B cell (primary cell): ENCODE data around the gene PCDHGC3. TPM values are rescaled to one million over a fixed set of nuclear protein-coding genes. Genes with fewer than 3 reads are reported as not detected.

Source experiments
- ATAC-seq: fragments of 200-7000 bp; cut with Tn5 transposase; one replicate; pipeline ENCODE4 v1.10.0; 2021; ENCODE audit warnings: low read depth, mild to moderate bottlenecking, moderate number of reproducible peaks, moderate library complexity
- CTCF ChIA-PET: fragments of 350-600 bp; sonication (Branson Sonifier 250); formaldehyde crosslinking; loops from one replicate; lab custom pipeline; 2021; ENCODE audit warnings: antibody characterized with exemption, inconsistent platforms; lab: Charles Lee
- POLR2A ChIA-PET: fragments of 350-600 bp; sonication (Branson Sonifier 250); formaldehyde crosslinking; loops from one replicate; lab custom pipeline; 2021; ENCODE audit warnings: antibody characterized with exemption; lab: Charles Lee
- DNase-seq: peaks from one replicate; pipeline ENCODE4 v3.0.0; 2013
- H2AFZ ChIP-seq: 2 replicates; pipeline ENCODE4 v1.6.1; 2012; ENCODE audit warnings: mild to moderate bottlenecking, low read depth, low read length; ENCODE audit not compliant: insufficient read depth, poor library complexity, severe bottlenecking
- H3K27ac ChIP-seq, 2 donors: 1 replicate in 1 of 2; 2 replicates in 1 of 2; pipeline ENCODE4 v1.5.1; 2012 to 2013; ENCODE audit warnings: low read length in 2 of 2, mild to moderate bottlenecking in 2 of 2, moderate library complexity in 1 of 2
- H3K27me3 ChIP-seq, 4 experiments: fragments of 200-600 bp in 1 of 4; sonication (generic) in 1 of 4; replicated peaks in 1 of 4; 1 replicate in 2 of 4; 2 replicates in 2 of 4; pipeline versions ENCODE4 v1.6.1 to v1.7.0; 2013 to 2016; ENCODE audit warnings: low read length in 3 of 4, mild to moderate bottlenecking in 2 of 4, mixed read lengths in 1 of 4, moderate library complexity in 1 of 4; ENCODE audit not compliant: insufficient read depth in 4 of 4, control insufficient read depth in 3 of 4; ENCODE audit errors: control extremely low read depth in 1 of 4
- H3K36me3 ChIP-seq, 2 experiments: replicated peaks in 1 of 2; 1 replicate in 1 of 2; 2 replicates in 1 of 2; pipeline versions ENCODE4 v1.6.1 to v1.7.1; 2013; ENCODE audit warnings: low read length in 1 of 2; ENCODE audit not compliant: insufficient read depth in 2 of 2, control insufficient read depth in 1 of 2; ENCODE audit errors: control extremely low read depth in 1 of 2, extremely low read depth in 1 of 2
- H3K4me1 ChIP-seq, 2 donors: fragments of 200-600 bp in 1 of 2; sonication (generic) in 1 of 2; 1 replicate in 1 of 2; 2 replicates in 1 of 2; pipeline versions ENCODE4 v1.5.1 to v1.6.1; 2013 to 2017; ENCODE audit warnings: low read length in 2 of 2; ENCODE audit not compliant: control insufficient read depth in 2 of 2, insufficient read depth in 2 of 2
- H3K4me2 ChIP-seq: replicated peaks from 2 replicates; pipeline ENCODE3; 2012; ENCODE audit warnings: mild to moderate bottlenecking, low read depth, low read length; ENCODE audit not compliant: poor library complexity, severe bottlenecking
- H3K4me3 ChIP-seq, 5 experiments: fragments of 200-600 bp in 1 of 5; sonication (generic) in 1 of 5; 1 replicate in 3 of 5; 2 replicates in 2 of 5; pipeline versions ENCODE4 v1.5.1 to v1.7.0; 2011 to 2016; ENCODE audit warnings: low read length in 4 of 5, mild to moderate bottlenecking in 4 of 5, low read depth in 2 of 5, control low read depth in 1 of 5, moderate library complexity in 1 of 5; ENCODE audit not compliant: insufficient read depth in 1 of 5; ENCODE audit errors: control extremely low read depth in 1 of 5, extremely low read depth in 1 of 5
- H3K79me2 ChIP-seq: fragments of 200-600 bp; sonication (generic); one replicate; pipeline ENCODE4 v1.6.0; 2016; ENCODE audit warnings: low read length; ENCODE audit not compliant: control insufficient read depth, insufficient read depth
- H3K9ac ChIP-seq: fragments of 200-600 bp; sonication (generic); 2 replicates; pipeline ENCODE4 v1.6.1; 2017; ENCODE audit warnings: mild to moderate bottlenecking, low read length, moderate library complexity
- H3K9me3 ChIP-seq, 3 donors: one replicate each; pipeline versions ENCODE4 v1.6.1 to v1.7.1; 2013; ENCODE audit warnings: low read length in 2 of 3; ENCODE audit not compliant: control insufficient read depth in 2 of 3, insufficient read depth in 1 of 3; ENCODE audit errors: control extremely low read depth in 1 of 3
- H4K20me1 ChIP-seq: 2 replicates; pipeline ENCODE4 v1.6.0; 2012; ENCODE audit warnings: mild to moderate bottlenecking, low read length; ENCODE audit not compliant: insufficient read depth, control insufficient read depth, poor library complexity, severe bottlenecking
- H3K27ac Mint-ChIP-seq: one replicate; pipeline ENCODE4 v1.8.0; 2021; ENCODE audit warnings: mixed read lengths
- H3K27me3 Mint-ChIP-seq: one replicate; pipeline ENCODE4 v1.8.0; 2021; ENCODE audit warnings: mixed read lengths
- H3K4me1 Mint-ChIP-seq: one replicate; pipeline ENCODE4 v1.8.0; 2021; ENCODE audit warnings: mixed read lengths
- H3K4me3 Mint-ChIP-seq: one replicate; pipeline ENCODE4 v1.8.0; 2021; ENCODE audit warnings: mixed read lengths
- H3K9me3 Mint-ChIP-seq: one replicate; pipeline ENCODE4 v1.8.0; 2022; ENCODE audit warnings: mixed read lengths; ENCODE audit not compliant: insufficient read depth
- CTCF ChIP-seq: fragments of 200-600 bp; IDR thresholded peaks from one replicate; pipeline ENCODE4 v1.8.0; 2022; ENCODE audit warnings: antibody characterized with exemption, mild to moderate bottlenecking
- EZH2 ChIP-seq: IDR thresholded peaks from 2 replicates; pipeline ENCODE4 v1.6.1; 2012; ENCODE audit warnings: borderline replicate concordance, low read depth, mild to moderate bottlenecking, moderate library complexity, low read length; ENCODE audit not compliant: insufficient read depth, poor library complexity, severe bottlenecking
- WGBS: methylation state at CpG from one replicate; pipeline ENCODE4 v1.1.5; 2013; ENCODE audit warnings: missing lambda C conversion rate; ENCODE audit not compliant: insufficient coverage; 5-methylcytosine and 5-hydroxymethylcytosine counted together
- intact Hi-C: fragments of 100-400 bp; cut with micrococcal nuclease; formaldehyde crosslinking; loops from one replicate; pipeline ENCODE4 v1.10.0; 2022
- polyA plus RNA-seq: library from polyadenylated mRNA; depleted of rRNA; stranded (reverse); fragments of >200 nt; gene quantifications from 2 replicates; pipeline ENCODE4 v1.2.3, GENCODE V29; 2012
- total RNA-seq, 2 donors: library from RNA; stranded (reverse); fragments of 120-200 nt in 1 of 2; gene quantifications; 1 replicate in 1 of 2; 2 replicates in 1 of 2; pipeline versions ENCODE4 v1.2.3 to v1.2.4, GENCODE V29; 2013 to 2022

Gene PCDHGC3
- total and polyA plus RNA-seq, 2 donors (not counting 1 experiment from before 2014, with no cell fraction given): 0.88 to 2.0 TPM

- ATAC-seq: no peak
- H3K27me3 Mint-ChIP-seq: peaks cover 3% of the 10 kb centered on the region
- intact Hi-C loops: no loop called here
Measured at GRCh38 chr5:141439411-141440141, 36.2 kb upstream of the PCDHGC3 start.

More at GRCh38 chr5:141439411-141440141, 36.2 kb upstream of the PCDHGC3 start:
- Mint-ChIP-seq H3K9me3 (peaks cover 3% of the 10 kb centered on the region), H3K27ac (no peak overlapping the region), H3K4me3 (no peak overlapping the region), H3K4me1 (peaks cover 3% of the 10 kb centered on the region)
- H3K4me3 ChIP-seq: no peak overlapping the region
- H2AFZ ChIP-seq: no peak overlapping the region
- no peaks in the 10 kb centered on the region for H4K20me1 ChIP-seq
- ChIA-PET CTCF (interaction anchor here (0.9 to 1.3 kb wide), 3 partner anchors 9 to 124 kb away, joined by 3 to 4 read pairs (median 4); partner anchors contain the start of gene PCDHGA12), POLR2A (no interaction called here)
- H3K9me3 ChIP-seq: peaks cover 0 to 14% (median 0%) of the 10 kb centered on the region in 3 donors
- WGBS: 87% methylated on average over 4 of the region's 10 CpGs
- H3K27ac ChIP-seq: no peak overlapping the region
- H3K36me3 ChIP-seq: no peaks in the 10 kb centered on the region
- H3K4me2 ChIP-seq: no peak overlapping the region
- no peak for TF ChIP-seq EZH2
- no peak for TF ChIP-seq CTCF
- H3K27me3 ChIP-seq: peaks cover 0 to 6% (median 1%) of the 10 kb centered on the region in 4 experiments
- no peaks in the 10 kb centered on the region for H3K79me2 ChIP-seq
- no peak for DNase-seq
- no peak overlapping the region for H3K9ac ChIP-seq
- no peaks in the 10 kb centered on the region for H3K4me1 ChIP-seq
